GM12878 (cell line): ENCODE results near the gene VEGFA. TPM values are rescaled to one million over a fixed set of nuclear protein-coding genes. Genes with fewer than 3 reads are reported as not detected.

Experiments
- ATAC-seq: fragments of 200-7000 bp; cut with Tn5 transposase; 3 replicates; pipeline ENCODE4 v1.9.1; 2020; ENCODE audit warnings: mild to moderate bottlenecking, moderate library complexity
- BruUV-seq: library from RNA; stranded (reverse); fragments of 400-500 nt; replicated peaks from 2 replicates; lab custom pipeline; 2021; lab: Mats Ljungman, UMichigan
- CTCF ChIA-PET: fragments of 300-600 bp; sonication (Branson Sonifier 250); formaldehyde crosslinking; extraction: SDS; loops from one replicate; lab custom pipeline; 2021; ENCODE audit warnings: inconsistent platforms; lab: Yijun Ruan, JAX
- POLR2A ChIA-PET: fragments of 350-600 bp; formaldehyde crosslinking; extraction: SDS; loops from one replicate; lab custom pipeline; 2021; ENCODE audit warnings: inconsistent platforms; lab: Charles Lee
- RAD21 ChIA-PET: fragments of 300-600 bp; sonication (Branson Sonifier 250); formaldehyde crosslinking; loops from one replicate; lab custom pipeline; 2023; ENCODE audit warnings: antibody characterized with exemption; ENCODE audit not compliant: unreplicated experiment; lab: Charles Lee
- SMC1A ChIA-PET: fragments of 300-600 bp; sonication (Branson Sonifier 250); formaldehyde crosslinking; loops from one replicate; lab custom pipeline; 2023; ENCODE audit not compliant: unreplicated experiment, uncharacterized antibody; lab: Charles Lee
- DNase-seq: peaks from one replicate; pipeline ENCODE4 v3.0.0-alpha.2; 2011; ENCODE audit warnings: low read depth, low spot score
- FAIRE-seq: peaks from 3 replicates; lab custom pipeline; 2011; peaks lifted over from hg19 to GRCh38; lab: Jason Lieb, UNC
- H2AFZ ChIP-seq: 2 replicates; pipeline ENCODE4 v1.6.0; 2011; ENCODE audit warnings: low read depth, low read length, control low read depth; ENCODE audit not compliant: control insufficient read depth
- H3K27ac ChIP-seq: 2 replicates; pipeline ENCODE4 v1.5.1; 2011; ENCODE audit warnings: control low read depth; ENCODE audit not compliant: control insufficient read depth, insufficient read depth
- H3K27me3 ChIP-seq, 2 experiments: replicated peaks in 1 of 2; 2 replicates each; pipeline versions ENCODE4 v1.6.0 to v1.6.1; 2011; ENCODE audit warnings: low read length in 1 of 2; ENCODE audit not compliant: control insufficient read depth in 2 of 2, insufficient read depth in 2 of 2
- H3K36me3 ChIP-seq, 2 experiments: 2 replicates each; pipeline ENCODE4 v1.5.1; 2011; ENCODE audit warnings: low read length in 1 of 2; ENCODE audit not compliant: control insufficient read depth in 2 of 2, insufficient read depth in 2 of 2
- H3K4me1 ChIP-seq: 2 replicates; pipeline ENCODE4 v1.6.1; 2011; ENCODE audit warnings: mild to moderate bottlenecking, low read length, moderate library complexity, mixed read lengths; ENCODE audit not compliant: control insufficient read depth, insufficient read depth
- H3K4me2 ChIP-seq: 2 replicates; pipeline ENCODE4 v1.6.0; 2011; ENCODE audit warnings: control low read depth; ENCODE audit not compliant: control insufficient read depth, insufficient read depth
- H3K4me3 ChIP-seq: fragments of 200-600 bp; sonication (generic); 2 replicates; pipeline ENCODE4 v1.5.1; 2016
- H3K79me2 ChIP-seq: 2 replicates; pipeline ENCODE4 v1.6.0; 2011; ENCODE audit warnings: low read length; ENCODE audit not compliant: control insufficient read depth, insufficient read depth
- H3K9ac ChIP-seq: 2 replicates; pipeline ENCODE4 v1.8.0; 2011; ENCODE audit warnings: low read length, control low read depth, mixed read lengths; ENCODE audit not compliant: control insufficient read depth, insufficient read depth
- H3K9me3 ChIP-seq: replicated peaks from 3 replicates; pipeline ENCODE4 v1.5.1; 2011; ENCODE audit warnings: mild to moderate bottlenecking, low read length; ENCODE audit not compliant: control insufficient read depth, insufficient read depth
- H4K20me1 ChIP-seq: 2 replicates; pipeline ENCODE4 v1.6.0; 2011; ENCODE audit not compliant: control insufficient read depth, insufficient read depth
- ASH2L ChIP-seq: fragments of 300-600, 200-600 bp; sonication (generic); IDR thresholded peaks from 2 replicates; pipeline ENCODE4 v1.6.1; 2017; ENCODE audit warnings: low read depth, mild to moderate bottlenecking, borderline replicate concordance
- BCL3 ChIP-seq: IDR thresholded peaks from 2 replicates; pipeline ENCODE4 v1.6.1; 2011; ENCODE audit warnings: borderline replicate concordance, low read depth, mild to moderate bottlenecking, moderate library complexity, low read length; ENCODE audit not compliant: insufficient read depth, poor library complexity, severe bottlenecking
- CHD4 ChIP-seq: fragments of 200-600 bp; sonication (generic); IDR thresholded peaks from 2 replicates; pipeline ENCODE4 v1.6.1; 2016; ENCODE audit warnings: mild to moderate bottlenecking
- EED ChIP-seq: sonication (generic); IDR thresholded peaks from 2 replicates; pipeline ENCODE4 v1.6.1; 2016; ENCODE audit warnings: antibody characterized with exemption, low read depth
- KLF5 ChIP-seq: fragments of 450-650 bp; IDR thresholded peaks from 2 replicates; pipeline ENCODE4 v1.6.1; 2014; ENCODE audit warnings: mild to moderate bottlenecking; ENCODE audit not compliant: partially characterized antibody
- NFYA ChIP-seq: IDR thresholded peaks from 2 replicates; pipeline ENCODE4 v1.6.1; 2011; ENCODE audit warnings: low read depth, mild to moderate bottlenecking, low read length, improper control_type of control experiment, borderline replicate concordance
- NFYB ChIP-seq: IDR thresholded peaks from 2 replicates; pipeline ENCODE4 v1.6.1; 2011; ENCODE audit warnings: low read depth, mild to moderate bottlenecking, low read length, improper control_type of control experiment, moderate library complexity; ENCODE audit not compliant: insufficient read depth
- PML ChIP-seq: IDR thresholded peaks from 2 replicates; pipeline ENCODE4 v1.6.1; 2012; ENCODE audit warnings: low read length, inconsistent platforms
- RAD21 ChIP-seq: IDR thresholded peaks from 2 replicates; pipeline ENCODE4 v1.6.1; 2011; ENCODE audit warnings: mild to moderate bottlenecking, low read depth, low read length, moderate library complexity; ENCODE audit not compliant: insufficient read depth
- RB1 ChIP-seq: fragments of 450-650 bp; formaldehyde crosslinking; IDR thresholded peaks from 2 replicates; pipeline ENCODE4 v1.6.1; 2017; ENCODE audit warnings: mild to moderate bottlenecking, borderline replicate concordance
- SP1 ChIP-seq: IDR thresholded peaks from one replicate; pipeline ENCODE4 v1.6.1; 2011; ENCODE audit warnings: low read depth, low read length
- ZBTB4 ChIP-seq: fragments of 450-650 bp; formaldehyde crosslinking; IDR thresholded peaks from 2 replicates; pipeline ENCODE4 v1.4.0; 2022; ENCODE audit warnings: mild to moderate bottlenecking, moderate library complexity
- ZNF207 ChIP-seq: fragments of 450-650 bp; IDR thresholded peaks from 2 replicates; pipeline ENCODE4 v1.6.1; 2014; ENCODE audit warnings: antibody characterized with exemption, mild to moderate bottlenecking, borderline replicate concordance
- WGBS: methylation state at CpG from one replicate; pipeline ENCODE4 v1.1.6; 2016; ENCODE audit warnings: low lambda C conversion rate; ENCODE audit not compliant: insufficient replicate concordance, insufficient coverage; ENCODE audit errors: missing lambda C conversion rate; 5-methylcytosine and 5-hydroxymethylcytosine counted together
- in situ Hi-C: fragments of 300-500 bp; cut with MboI; formaldehyde crosslinking; loops from 9 replicates; pipeline ENCODE4 v1.14.3; 2018; ENCODE audit warnings: mixed read lengths
- intact Hi-C: fragments of 100-400 bp; cut with micrococcal nuclease; formaldehyde crosslinking; loops from one replicate; pipeline ENCODE4 v1.14.2; 2022; ENCODE audit not compliant: unreplicated experiment
- polyA plus RNA-seq, 11 experiments: library from polyadenylated mRNA; depleted of rRNA in 4 of 11; unstranded in 6 of 11; stranded (reverse) in 5 of 11; fragments of >200 nt; fragmentation: Nextera tagmentation in 4 of 11; fragmentation: Illumina TruSeq in 1 of 11; extraction: Ambion mirVana in 4 of 11; extraction: Trizol in 1 of 11; gene quantifications; 1 replicate in 1 of 11; 2 replicates in 10 of 11; pipeline versions ENCODE4 v1.2.1 to v1.2.3, GENCODE V29; 2011 to 2016; ENCODE audit warnings: inconsistent platforms in 2 of 11, missing spikeins in 2 of 11, low read depth in 1 of 11
- total RNA-seq, 4 experiments: library from RNA; depleted of rRNA in 3 of 4; stranded (reverse); fragments of >200 nt in 3 of 4; fragmentation: Illumina TruSeq in 1 of 4; extraction: Trizol in 1 of 4; gene quantifications; 2 replicates each; pipeline versions ENCODE4 v1.2.1 to v1.2.3, GENCODE V29; 2013 to 2021

The VEGFA gene
- total and polyA plus RNA-seq, 10 of the 15 experiments (the other 5 are each of a cell fraction or from before 2014, with no cell fraction given): 0.96 to 140 (median 16.9) TPM

- H3K4me1 ChIP-seq: no peaks in the 10 kb centered on the region
- H2AFZ ChIP-seq: no peak overlapping the region
- ChIA-PET RAD21 (interaction anchor here (0.9 to 1.6 kb wide), 2 partner anchors 59 to 120 kb away, joined by 3 read pairs; no protein-coding TSS in a partner anchor), POLR2A (no interaction called here)
- H3K9ac ChIP-seq: no peak overlapping the region
- H3K4me2 ChIP-seq: no peak overlapping the region
- H3K4me3 ChIP-seq: no peak overlapping the region
- H3K79me2 ChIP-seq: no peaks in the 10 kb centered on the region
- no peaks in the 10 kb centered on the region for H4K20me1 ChIP-seq
- H3K27me3 ChIP-seq: peaks cover 0 to 3% of the 10 kb centered on the region in 2 experiments; a peak in 3 of 4 replicates
- no peaks in the 10 kb centered on the region for H3K9me3 ChIP-seq
- intact Hi-C loops: no loop called here
- in situ Hi-C loops: no loop called here
- TF ChIP-seq RB1 (no peak), CHD4 (no peak), NFYA (no peak), KLF5 (no peak), RAD21 (no peak), PML (no peak), EED (no peak), BCL3 (no peak), ZBTB4 (CRISPR knock-in tag) (no peak), ZNF207 (no peak), NFYB (no peak), SP1 (no peak), ASH2L (no peak)
- TF ChIP-seq, all 136 proteins: peak for 0
- ChIA-PET SMC1A (interaction anchor here (1.2 to 1.6 kb wide), 3 partner anchors 13 to 59 kb away, joined by 3 to 6 read pairs (median 3); no protein-coding TSS in a partner anchor), CTCF (interaction anchor here (1.7 to 2.0 kb wide), 2 partner anchors 17 to 60 kb away, joined by 6 to 10 read pairs; no protein-coding TSS in a partner anchor)
- FAIRE-seq: no peak
- BruUV-seq: no TSS peak
- ATAC-seq: no peak
- Histone ChIP-seq H3K36me3 (no peaks in the 10 kb centered on the region), H3K27ac (no peak overlapping the region)
- no peak for DNase-seq
- WGBS: 75% methylated on average over 9 of the region's 9 CpGs
These were observed 64.0 kb downstream of the VEGFA start for GRCh38 chr6:43833996-43834390.
